ENCODE measurements around the gene UBASH3A. TPM values are rescaled to one million over a fixed set of nuclear protein-coding genes. Genes with fewer than 3 reads are reported as not detected.
A peak's percentile ranks its signal among the peaks of the same experiment; 100 is the strongest.

UBASH3A gene
- total and polyA plus RNA-seq, 4 donors = 0.58 to 0.88 (median 0.67) TPM

DNA sequence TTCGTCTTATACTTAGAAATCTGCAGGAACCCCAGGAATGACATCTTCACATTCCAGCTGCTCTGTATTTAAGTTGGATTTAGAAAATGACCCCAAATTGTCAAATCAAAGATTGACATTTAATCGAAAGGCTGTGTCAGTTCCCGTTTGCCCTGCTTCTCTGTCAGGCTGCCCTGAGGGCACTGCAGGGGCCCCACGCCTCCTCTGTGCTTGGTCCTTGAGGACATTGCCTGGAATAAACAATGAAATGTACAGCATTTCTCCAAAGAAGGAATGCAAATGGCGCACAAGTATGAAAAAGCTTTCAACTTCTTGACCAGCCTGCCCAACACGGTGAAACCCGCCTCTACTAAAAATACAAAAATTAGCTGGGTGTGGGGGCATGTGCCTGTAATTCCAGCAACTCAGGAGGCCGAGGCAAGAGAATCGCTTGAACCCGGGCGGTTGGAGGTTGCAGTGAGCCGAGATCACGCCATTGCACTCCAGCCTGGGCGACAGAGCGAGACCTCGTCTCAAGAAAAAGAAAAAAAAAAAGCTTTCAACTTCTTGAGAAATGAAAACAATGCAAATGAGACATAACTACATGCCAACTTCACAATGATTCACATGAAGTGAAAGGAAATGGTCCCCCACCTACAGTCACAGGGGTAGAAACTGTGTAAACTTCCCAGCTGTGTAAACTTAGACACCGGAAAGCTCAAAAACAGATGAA, 10.8 kb upstream of the UBASH3A start:
- peaks cover 0 to 19% (median 3%) of the 10 kb centered on the region in 5 donors for H3K4me1 ChIP-seq (ENCODE audit: control insufficient read depth in 5 of 5, insufficient read depth in 5 of 5, low read length in 5 of 5)
- peaks cover 0 to 2% (median 0%) of the 10 kb centered on the region in 3 donors for H3K27me3 ChIP-seq (ENCODE audit: control insufficient read depth in 3 of 3, insufficient read depth in 3 of 3, low read length in 2 of 3)
- H3K36me3 ChIP-seq (ENCODE audit: control insufficient read depth in 4 of 4, insufficient read depth in 4 of 4, low read length in 4 of 4) = no peaks in the 10 kb centered on the region
- 70 to 76% methylated on average over 17 of the region's 17 CpGs for whole genome bisulfite sequencing, 2 donors
- H3K9ac ChIP-seq (ENCODE audit: insufficient read depth in 1 of 2, low read length in 2 of 2) = no peak overlapping the region
- no peak for TF ChIP-seq CTCF (IDR thresholded peaks at IDR 0.05; ENCODE audit: control extremely low read depth, extremely low read depth)
- H3K9me3 ChIP-seq (ENCODE audit: control insufficient read depth in 4 of 4, insufficient read depth in 3 of 4, low read length in 3 of 4) = no peaks in the 10 kb centered on the region
- no peak overlapping the region for H3K27ac ChIP-seq (ENCODE audit: low read depth in 1 of 2, low read length in 1 of 2)
- DNase-seq (peak in 1 of 3 donors; percentile 38), ATAC-seq (ENCODE audit: insufficient read depth, low FRiP score) (no peak)
- no peak overlapping the region for H3K4me3 ChIP-seq

GRCh38 chr21:42393443-42393950, 10.2 kb upstream of the UBASH3A start:
- no peaks in the 10 kb centered on the region for H3K36me3 ChIP-seq (ENCODE audit: control insufficient read depth in 4 of 4, insufficient read depth in 4 of 4, low read length in 4 of 4)
- H3K4me1 ChIP-seq (ENCODE audit: control insufficient read depth in 5 of 5, insufficient read depth in 5 of 5, low read length in 5 of 5) = peaks cover 0 to 17% (median 3%) of the 10 kb centered on the region in 5 donors
- no peak overlapping the region for H3K4me3 ChIP-seq
- H3K9ac ChIP-seq (ENCODE audit: insufficient read depth in 1 of 2, low read length in 2 of 2) = no peak overlapping the region
- H3K27me3 ChIP-seq (ENCODE audit: control insufficient read depth in 3 of 3, insufficient read depth in 3 of 3, low read length in 2 of 3) = peaks cover 0 to 2% (median 0%) of the 10 kb centered on the region in 3 donors
- WGBS, 2 donors = 61 to 63% methylated on average over 8 of the region's 8 CpGs
- TF ChIP-seq CTCF (IDR thresholded peaks at IDR 0.05; ENCODE audit: control extremely low read depth, extremely low read depth) = no peak
- no peaks in the 10 kb centered on the region for H3K9me3 ChIP-seq (ENCODE audit: control insufficient read depth in 4 of 4, insufficient read depth in 3 of 4, low read length in 3 of 4)
- DNase-seq (no peak), ATAC-seq (ENCODE audit: insufficient read depth, low FRiP score) (no peak)
- H3K27ac ChIP-seq (ENCODE audit: low read depth in 1 of 2, low read length in 1 of 2) = no peak overlapping the region

- no peaks in the 10 kb centered on the region for H3K9me3 ChIP-seq (ENCODE audit: control insufficient read depth in 4 of 4, insufficient read depth in 3 of 4, low read length in 3 of 4)
- TF ChIP-seq CTCF (IDR thresholded peaks at IDR 0.05; ENCODE audit: control extremely low read depth, extremely low read depth) = no peak
- H3K9ac ChIP-seq (ENCODE audit: insufficient read depth in 1 of 2, low read length in 2 of 2) = no peak overlapping the region
- 95 to 96% methylated on average over 11 of the region's 11 CpGs for WGBS, 2 donors
- no peak overlapping the region for H3K4me3 ChIP-seq
- H3K27me3 ChIP-seq (ENCODE audit: control insufficient read depth in 3 of 3, insufficient read depth in 3 of 3, low read length in 2 of 3) = peaks cover 0 to 2% (median 0%) of the 10 kb centered on the region in 3 donors
- no peaks in the 10 kb centered on the region for H3K36me3 ChIP-seq (ENCODE audit: control insufficient read depth in 4 of 4, insufficient read depth in 4 of 4, low read length in 4 of 4)
- peaks cover 0 to 11% (median 0%) of the 10 kb centered on the region in 5 donors for H3K4me1 ChIP-seq (ENCODE audit: control insufficient read depth in 5 of 5, insufficient read depth in 5 of 5, low read length in 5 of 5)
- ATAC-seq (ENCODE audit: insufficient read depth, low FRiP score) = no peak
- peak overlapping the region in 1 of 2 donors; percentile 37 for H3K27ac ChIP-seq (ENCODE audit: low read depth in 1 of 2, low read length in 1 of 2)
- no peak for DNase-seq
These were observed 8.4 kb upstream of the UBASH3A start for GRCh38 chr21:42395302-42395701.
